WTC11 (cell line): ENCODE measurements around the gene MRPL23. TPM values are rescaled to one million over a fixed set of nuclear protein-coding genes. Genes with fewer than 3 reads are reported as not detected.

Experiments
- ATAC-seq: fragments of 200-7000 bp; cut with Tn5 transposase; 2 replicates; pipeline ENCODE4 v1.10.0; 2021; ENCODE audit warnings: mild to moderate bottlenecking, moderate library complexity
- CTCF ChIA-PET: fragments of 300-600 bp; sonication (Branson Sonifier 250); formaldehyde crosslinking; loops from one replicate; lab custom pipeline; 2021; ENCODE audit warnings: antibody characterized with exemption; lab: Charles Lee
- POLR2A ChIA-PET: fragments of 350-600 bp; sonication (Branson Sonifier 250); formaldehyde crosslinking; loops from one replicate; lab custom pipeline; 2021; ENCODE audit warnings: antibody characterized with exemption; lab: Charles Lee
- DNase-seq: peaks from one replicate; pipeline ENCODE4 v3.0.0; 2021; ENCODE audit warnings: low spot score
- H3K27ac Mint-ChIP-seq: 2 replicates; pipeline ENCODE4 v1.8.0; 2021; ENCODE audit warnings: mixed read lengths
- H3K27me3 Mint-ChIP-seq: 2 replicates; pipeline ENCODE4 v1.8.0; 2021; ENCODE audit warnings: low read depth, mild to moderate bottlenecking, moderate library complexity, mixed read lengths
- H3K36me3 Mint-ChIP-seq: 2 replicates; pipeline ENCODE4 v1.8.0; 2021; ENCODE audit warnings: mixed read lengths
- H3K4me1 Mint-ChIP-seq: 2 replicates; pipeline ENCODE4 v1.8.0; 2022; ENCODE audit warnings: mixed read lengths
- H3K4me3 Mint-ChIP-seq: 2 replicates; pipeline ENCODE4 v1.8.0; 2021; ENCODE audit warnings: mild to moderate bottlenecking, moderate library complexity, mixed read lengths
- H3K9me3 Mint-ChIP-seq: 2 replicates; pipeline ENCODE4 v1.8.0; 2021; ENCODE audit warnings: mixed read lengths
- AFF4 ChIP-seq: sonication (generic); formaldehyde crosslinking; IDR thresholded peaks from 2 replicates; pipeline ENCODE4 v1.8.1; 2023; ENCODE audit warnings: mild to moderate bottlenecking, missing genetic modification reagents, borderline replicate concordance
- CBFB ChIP-seq: sonication (generic); formaldehyde crosslinking; IDR thresholded peaks from 2 replicates; pipeline ENCODE4 v1.8.1; 2022; ENCODE audit warnings: mild to moderate bottlenecking, low read depth, missing genetic modification reagents
- E2F1 ChIP-seq: sonication (generic); formaldehyde crosslinking; IDR thresholded peaks from 2 replicates; pipeline ENCODE4 v1.8.0; 2022; ENCODE audit warnings: mild to moderate bottlenecking, missing genetic modification reagents
- E2F5 ChIP-seq: sonication (generic); formaldehyde crosslinking; IDR thresholded peaks from 2 replicates; pipeline ENCODE4 v1.8.1; 2022; ENCODE audit warnings: mild to moderate bottlenecking, moderate library complexity, missing genetic modification reagents
- EMX1 ChIP-seq: fragments of 250-450 bp; sonication (Bioruptor Pico); IDR thresholded peaks from 2 replicates; pipeline ENCODE4 v1.8.0; 2021; ENCODE audit warnings: mild to moderate bottlenecking
- ETV6 ChIP-seq: sonication (generic); formaldehyde crosslinking; IDR thresholded peaks from 2 replicates; pipeline ENCODE4 v1.8.1; 2022; ENCODE audit warnings: mild to moderate bottlenecking, missing genetic modification reagents
- FOXP4 ChIP-seq: sonication (generic); formaldehyde crosslinking; IDR thresholded peaks from 2 replicates; pipeline ENCODE4 v1.8.0; 2022; ENCODE audit warnings: mild to moderate bottlenecking, missing genetic modification reagents
- GABPB1 ChIP-seq: sonication (generic); formaldehyde crosslinking; IDR thresholded peaks from 2 replicates; pipeline ENCODE4 v1.8.1; 2023; ENCODE audit warnings: mild to moderate bottlenecking, missing genetic modification reagents
- IRF1 ChIP-seq: sonication (generic); formaldehyde crosslinking; IDR thresholded peaks from 2 replicates; pipeline ENCODE4 v1.8.0; 2023; ENCODE audit warnings: missing genetic modification reagents
- MLX ChIP-seq: sonication (generic); formaldehyde crosslinking; IDR thresholded peaks from 2 replicates; pipeline ENCODE4 v1.8.1; 2023; ENCODE audit warnings: mild to moderate bottlenecking, missing genetic modification reagents, moderate library complexity
- MYBL2 ChIP-seq: sonication (generic); formaldehyde crosslinking; IDR thresholded peaks from 2 replicates; pipeline ENCODE4 v1.8.1; 2023; ENCODE audit warnings: mild to moderate bottlenecking, moderate library complexity, missing genetic modification reagents
- NR3C1 ChIP-seq: sonication (generic); formaldehyde crosslinking; conservative IDR thresholded peaks from 2 replicates; pipeline ENCODE4 v1.8.1; 2023; ENCODE audit warnings: low read depth, mild to moderate bottlenecking, missing genetic modification reagents
- PRDM15 ChIP-seq: sonication (generic); formaldehyde crosslinking; IDR thresholded peaks from 2 replicates; pipeline ENCODE4 v1.8.0; 2022; ENCODE audit warnings: missing genetic modification reagents
- PREB ChIP-seq: sonication (generic); formaldehyde crosslinking; IDR thresholded peaks from 2 replicates; pipeline ENCODE4 v1.8.1; 2022; ENCODE audit warnings: mild to moderate bottlenecking, missing genetic modification reagents, moderate library complexity, borderline replicate concordance
- SMAD4 ChIP-seq: sonication (generic); formaldehyde crosslinking; IDR thresholded peaks from 2 replicates; pipeline ENCODE4 v1.8.0; 2022; ENCODE audit warnings: mild to moderate bottlenecking, missing genetic modification reagents
- TP53 ChIP-seq: sonication (generic); formaldehyde crosslinking; IDR thresholded peaks from 2 replicates; pipeline ENCODE4 v1.8.1; 2023; ENCODE audit warnings: mild to moderate bottlenecking, missing genetic modification reagents
- USF2 ChIP-seq: sonication (generic); formaldehyde crosslinking; IDR thresholded peaks from 2 replicates; pipeline ENCODE4 v1.8.1; 2023; ENCODE audit warnings: mild to moderate bottlenecking, missing genetic modification reagents, moderate library complexity
- ZNF423 ChIP-seq: fragments of 250-450 bp; sonication (Bioruptor Pico); IDR thresholded peaks from 2 replicates; pipeline ENCODE4 v2.1.2; 2022; ENCODE audit warnings: mild to moderate bottlenecking, moderate library complexity
- total RNA-seq: library from RNA; stranded (reverse); gene quantifications from 3 replicates; pipeline ENCODE4 v1.2.3, GENCODE V29; 2021

MRPL23 gene
- total RNA-seq, 1 experiment from 2014 or later, result 73.0 TPM

GRCh38 chr11:1932105-1932480 is 15.0 kb upstream of the MRPL23 start:
- CTCF ChIA-PET, result interaction anchor here (2.1 kb wide), 1 partner anchor 50 kb away, joined by 9 read pairs; no protein-coding TSS in a partner anchor
- POLR2A ChIA-PET, result no interaction called here
- Mint-ChIP-seq H3K4me1 (no peaks in the 10 kb centered on the region), H3K36me3 (no peaks in the 10 kb centered on the region), H3K27ac (peak overlapping the region; percentile 32; the same call in 1 of the 2 replicates), H3K9me3 (no peaks in the 10 kb centered on the region), H3K4me3 (no peak overlapping the region), H3K27me3 (no peaks in the 10 kb centered on the region; the same call in 1 of the 2 replicates)
- ATAC-seq (no peak), DNase-seq (no peak)
- no peak for TF ChIP-seq GABPB1 (CRISPR knock-in tag)
- no peak for TF ChIP-seq CBFB (CRISPR knock-in tag)
- TF ChIP-seq E2F1 (CRISPR knock-in tag), result no peak
- TF ChIP-seq NR3C1 (CRISPR knock-in tag), result no peak
- no peak for TF ChIP-seq MLX (CRISPR knock-in tag)
- no peak for TF ChIP-seq EMX1
- no peak for TF ChIP-seq USF2 (CRISPR knock-in tag)
- no peak for TF ChIP-seq ETV6
- TF ChIP-seq ZNF423 (CRISPR knock-in tag), result no peak
- TF ChIP-seq PREB (CRISPR knock-in tag), result no peak
- TF ChIP-seq FOXP4 (CRISPR knock-in tag), result no peak
- no peak for TF ChIP-seq SMAD4
- no peak for TF ChIP-seq IRF1
- TF ChIP-seq MYBL2 (CRISPR knock-in tag), result no peak

- DNase-seq (no peak), ATAC-seq (no peak)
- no peaks in the 10 kb centered on the region for H3K4me1 Mint-ChIP-seq
- no peaks in the 10 kb centered on the region for H3K36me3 Mint-ChIP-seq
- POLR2A ChIA-PET, result no interaction called here
- H3K27me3 Mint-ChIP-seq, result no peaks in the 10 kb centered on the region; the same call in 1 of the 2 replicates
- no peak overlapping the region for H3K27ac Mint-ChIP-seq
- no peak overlapping the region for H3K4me3 Mint-ChIP-seq
- no peaks in the 10 kb centered on the region for H3K9me3 Mint-ChIP-seq
- CTCF ChIA-PET, result interaction anchor here (2.1 kb wide), 1 partner anchor 51 kb away, joined by 9 read pairs; no protein-coding TSS in a partner anchor
- no peak for TF ChIP-seq TP53 (CRISPR knock-in tag)
- TF ChIP-seq E2F5 (CRISPR knock-in tag), result no peak
- no peak for TF ChIP-seq AFF4 (CRISPR knock-in tag)
- no peak for TF ChIP-seq PRDM15 (CRISPR knock-in tag)
- no peak for TF ChIP-seq PREB (CRISPR knock-in tag)
Observed at GRCh38 chr11:1932681-1933080, 14.5 kb upstream of the MRPL23 start.
